CD4-positive, alpha-beta T cell treated with Interleukin-15 for 1 hour (primary cell): ENCODE data around the gene SERP2.

Experiments used
- DNase-seq: peaks from one replicate; pipeline ENCODE4 v3.0.0-alpha.2; 2020

Gene SERP2

GRCh38 chr13:44413095-44413494, 39.5 kb downstream of the SERP2 start:
- DNase-seq = no peak

DNA sequence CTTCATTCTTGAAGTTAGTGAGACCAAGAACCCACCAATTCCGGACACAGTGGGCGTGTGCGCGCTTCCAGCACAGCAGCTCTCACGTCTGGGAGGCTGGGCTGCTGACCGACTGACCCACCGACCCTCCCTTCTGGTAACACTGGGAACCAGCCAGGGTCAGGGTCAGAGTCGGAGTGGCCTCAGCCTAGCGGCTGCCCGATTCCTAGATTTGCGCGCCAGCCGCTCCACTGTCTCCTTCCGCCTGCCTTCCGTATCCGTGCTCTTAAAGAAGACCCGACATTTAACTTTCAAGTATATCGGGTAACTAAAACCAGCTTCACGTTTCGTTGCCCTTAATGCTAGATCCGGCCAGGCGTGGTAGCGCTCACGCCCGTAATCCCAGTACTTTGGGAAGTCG, 41.1 kb downstream of the SERP2 start:
- no peak for DNase-seq

GRCh38 chr13:44415815-44416214, 42.2 kb downstream of the SERP2 start:
- DNase-seq = no peak

- DNase-seq = peak; percentile 24
Observed at GRCh38 chr13:44416301-44416700, 42.7 kb downstream of the SERP2 start.

DNA sequence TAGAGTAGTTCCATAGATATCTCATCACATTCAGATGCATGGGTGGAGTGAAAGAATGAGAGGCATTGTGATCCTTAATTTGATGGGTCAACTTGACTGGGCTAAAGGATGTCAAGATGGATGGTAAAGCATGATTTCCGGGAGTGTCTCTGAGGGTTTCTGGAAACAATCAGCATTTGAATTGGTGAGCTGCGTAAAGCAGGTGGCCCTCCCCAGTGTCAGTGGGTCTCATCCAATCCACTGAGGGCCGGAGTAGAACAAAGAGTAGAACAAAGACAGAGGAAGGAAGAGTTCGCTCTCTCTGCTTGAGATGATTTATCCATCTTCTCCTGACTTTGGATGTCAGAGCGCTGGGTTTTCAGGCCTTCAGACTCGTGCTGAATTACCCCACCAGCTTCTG, 43.1 kb downstream of the SERP2 start:
- no peak for DNase-seq

- DNase-seq = no peak
Observed at GRCh38 chr13:44417446-44417845, 43.8 kb downstream of the SERP2 start.

- no peak for DNase-seq
Observed at GRCh38 chr13:44417876-44418275, 44.3 kb downstream of the SERP2 start.

DNA sequence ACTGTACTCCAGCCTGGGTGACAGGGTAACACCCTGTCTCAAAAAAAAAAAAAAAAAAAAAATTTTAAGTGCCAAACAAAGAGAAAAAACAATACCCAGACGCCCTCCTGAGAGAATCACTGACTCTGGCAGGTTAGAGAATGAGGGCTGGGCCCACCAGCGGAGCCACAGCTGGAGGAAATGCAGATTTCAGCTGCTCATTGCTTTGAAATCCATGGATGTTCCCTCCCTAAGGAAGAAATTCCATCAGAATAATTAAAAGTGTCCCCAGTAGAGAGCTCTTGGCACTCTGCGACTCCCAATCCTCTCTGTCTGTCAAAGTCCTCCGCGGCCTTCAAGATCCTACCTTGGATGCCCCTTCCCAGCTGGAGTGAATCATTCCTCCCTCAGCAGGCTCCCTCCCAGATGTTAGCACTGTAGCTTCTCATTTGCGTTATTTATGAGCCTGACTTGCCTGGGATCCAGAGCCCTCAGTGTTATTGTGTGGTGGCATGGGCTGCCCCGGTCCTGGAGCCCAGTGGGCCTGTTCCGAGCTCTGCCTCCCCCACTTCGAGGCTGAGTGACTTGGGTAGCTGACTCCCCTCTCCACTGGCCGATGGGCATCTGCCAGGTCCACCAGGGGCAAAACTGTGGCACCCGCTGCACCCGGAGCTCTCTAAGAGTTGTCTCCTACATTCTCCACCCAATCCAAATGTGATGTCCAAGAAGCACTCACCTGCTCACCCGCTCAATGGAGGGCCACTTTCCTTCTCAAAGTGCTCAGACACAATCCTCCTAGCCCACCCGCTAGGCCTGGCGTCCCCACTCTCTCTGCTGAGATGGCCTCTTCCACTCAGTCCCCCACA, 47.0 kb downstream of the SERP2 start:
- DNase-seq = no peak

DNA sequence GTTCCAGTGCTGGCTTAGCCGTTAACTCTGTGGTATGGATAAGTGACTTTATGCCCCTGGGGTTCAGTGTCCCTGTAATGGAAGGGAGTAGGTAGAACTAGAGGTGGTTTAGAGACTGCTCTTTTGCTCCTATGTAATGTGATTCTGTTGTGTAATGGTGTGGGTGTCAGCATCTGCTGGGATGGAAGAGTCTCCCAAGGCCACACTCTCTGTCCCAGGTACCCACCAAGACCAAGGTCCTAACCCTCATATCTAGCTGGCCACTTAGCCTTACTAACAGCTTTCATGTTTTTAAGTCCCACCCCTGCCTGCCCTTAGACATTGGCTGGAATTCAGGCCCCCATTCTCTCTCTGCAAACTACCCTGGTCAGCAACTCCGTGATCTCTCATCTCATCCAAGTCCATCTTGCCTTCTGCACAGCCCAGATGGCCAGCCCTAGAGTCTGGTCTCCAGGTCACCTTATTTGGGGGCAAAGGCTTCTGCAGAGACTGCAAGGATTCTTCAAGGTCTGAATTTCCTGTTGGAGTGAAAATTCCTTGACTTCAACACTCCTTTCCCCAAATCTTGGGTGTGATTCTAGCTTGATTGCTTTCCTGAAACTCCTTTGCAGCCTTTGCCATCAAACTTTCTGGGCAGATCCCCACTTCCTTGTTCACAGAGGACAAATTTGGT, 48.4 kb downstream of the SERP2 start:
- no peak for DNase-seq

DNA sequence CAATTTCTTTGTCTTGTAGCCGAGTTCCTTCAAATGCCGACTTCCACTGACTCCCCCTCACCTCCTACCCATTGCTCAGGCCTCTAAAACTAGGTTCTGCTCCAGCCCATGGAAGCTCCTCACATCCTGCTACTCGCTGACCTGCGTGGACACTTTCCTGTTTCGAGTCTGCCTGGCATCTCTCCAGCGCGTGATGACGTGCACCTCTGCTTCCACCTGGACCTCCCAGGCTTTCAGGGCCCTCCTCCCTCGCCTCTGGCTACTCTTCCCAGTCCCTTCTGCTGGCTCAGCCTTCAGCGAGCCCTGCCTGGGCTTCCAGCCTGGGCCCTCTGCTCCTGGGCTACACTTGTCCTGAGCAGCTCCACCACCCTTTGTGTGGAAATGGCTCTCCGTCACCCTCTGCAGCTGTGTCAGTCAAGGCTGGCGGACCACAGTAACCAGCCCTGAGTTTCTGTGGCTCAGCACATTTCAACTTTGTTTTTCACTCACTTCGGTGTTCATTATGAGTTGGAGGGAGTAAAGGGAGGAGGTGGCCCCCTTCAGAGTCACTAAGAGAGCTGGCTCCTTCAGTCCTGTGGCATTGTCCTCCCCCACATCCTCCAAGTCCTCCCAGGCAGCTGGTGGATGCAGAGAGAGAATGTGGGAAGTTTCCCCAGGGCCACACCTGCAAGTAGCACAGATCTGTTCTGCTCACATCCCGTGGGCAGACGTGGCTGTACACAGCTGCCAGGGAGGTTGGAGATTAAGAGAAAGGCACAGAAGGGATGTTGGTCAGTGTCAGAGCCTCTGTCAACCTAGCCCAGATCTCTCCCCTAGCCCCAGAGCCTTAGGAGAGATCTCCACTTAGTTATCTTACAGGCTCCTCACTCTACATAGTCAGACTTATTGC, 49.4 kb downstream of the SERP2 start:
- no peak for DNase-seq

DNA sequence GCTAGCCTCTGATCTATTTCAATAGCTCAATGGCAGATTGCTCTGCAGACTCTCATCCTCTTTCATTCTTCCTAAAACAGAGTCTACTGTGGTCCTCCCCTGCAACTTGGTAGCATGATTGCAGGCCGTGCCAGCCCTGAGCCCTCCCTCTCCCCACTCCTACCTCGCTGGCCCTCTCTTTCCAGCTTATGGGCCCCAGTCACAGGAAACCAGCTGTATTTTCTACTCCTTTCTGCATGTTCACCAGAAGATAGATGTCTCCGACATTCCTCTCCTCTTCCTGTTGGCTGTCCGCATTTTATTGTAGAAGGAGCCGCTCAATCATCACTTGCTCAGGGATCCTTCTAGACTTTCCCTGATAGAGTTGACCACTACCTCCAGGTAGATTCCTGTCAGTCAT, 50.2 kb downstream of the SERP2 start:
- no peak for DNase-seq

- DNase-seq = no peak
Observed at GRCh38 chr13:44425041-44425814, 51.6 kb downstream of the SERP2 start.

GRCh38 chr13:44425815-44426078, 52.1 kb downstream of the SERP2 start:
- DNase-seq = no peak

DNA sequence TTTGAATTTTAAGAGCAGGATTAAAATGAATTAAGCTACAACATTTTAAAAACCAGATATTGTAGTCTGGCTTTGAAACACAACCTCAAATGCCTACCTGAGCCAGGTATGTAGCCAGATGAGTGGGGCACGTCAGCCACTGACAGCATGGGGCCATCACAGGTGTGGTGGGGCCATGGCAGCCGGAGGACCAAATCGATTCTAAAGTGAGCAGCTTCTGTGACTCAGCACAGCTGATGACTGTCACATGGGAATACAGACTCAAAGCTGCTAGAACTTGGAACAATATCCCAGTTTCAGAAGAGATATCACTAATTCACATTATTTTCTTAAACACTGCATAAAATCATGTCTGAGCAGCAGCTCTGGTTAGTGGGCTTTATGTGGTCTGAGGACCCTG, 52.8 kb downstream of the SERP2 start:
- no peak for DNase-seq

DNA sequence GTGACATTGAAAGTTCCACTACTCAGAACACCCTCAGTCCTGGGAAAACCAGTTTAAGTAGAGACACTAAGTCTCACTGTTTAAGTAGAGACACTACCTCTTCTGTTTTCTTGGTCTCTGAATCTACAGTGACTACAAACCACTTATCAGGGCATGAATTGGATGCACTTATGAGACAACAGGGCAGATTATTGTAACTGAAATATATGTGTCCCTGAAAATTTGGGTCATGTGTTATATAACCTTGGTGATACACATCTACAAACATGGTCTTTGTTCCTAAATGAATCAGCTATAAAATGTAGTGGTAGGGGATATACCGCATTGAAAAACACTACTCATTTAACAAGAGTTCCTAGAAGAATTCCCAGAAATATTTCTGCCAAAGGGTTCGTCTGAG, 55.7 kb downstream of the SERP2 start:
- DNase-seq = no peak

- no peak for DNase-seq
Observed at GRCh38 chr13:44431150-44431549, 57.5 kb downstream of the SERP2 start.

DNA sequence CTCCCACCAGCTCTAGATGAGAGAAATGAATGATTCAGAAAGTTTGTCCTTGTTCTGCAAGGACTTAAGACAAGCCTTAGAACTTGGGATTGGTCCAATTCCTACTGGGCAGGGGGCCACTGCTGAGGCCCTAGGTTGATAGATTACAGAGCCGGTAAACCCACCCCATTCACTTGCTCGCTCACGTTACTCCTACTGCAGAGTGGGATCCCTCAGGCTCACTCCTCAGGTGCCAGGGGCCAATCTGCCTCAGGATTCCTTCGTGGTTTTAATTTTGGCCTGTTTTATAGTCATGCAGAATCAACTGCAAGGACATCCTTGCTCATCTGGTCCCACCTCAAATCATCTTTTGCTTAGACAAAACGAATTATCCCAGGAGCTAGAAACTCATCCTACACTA, 59.0 kb downstream of the SERP2 start:
- no peak for DNase-seq

DNA sequence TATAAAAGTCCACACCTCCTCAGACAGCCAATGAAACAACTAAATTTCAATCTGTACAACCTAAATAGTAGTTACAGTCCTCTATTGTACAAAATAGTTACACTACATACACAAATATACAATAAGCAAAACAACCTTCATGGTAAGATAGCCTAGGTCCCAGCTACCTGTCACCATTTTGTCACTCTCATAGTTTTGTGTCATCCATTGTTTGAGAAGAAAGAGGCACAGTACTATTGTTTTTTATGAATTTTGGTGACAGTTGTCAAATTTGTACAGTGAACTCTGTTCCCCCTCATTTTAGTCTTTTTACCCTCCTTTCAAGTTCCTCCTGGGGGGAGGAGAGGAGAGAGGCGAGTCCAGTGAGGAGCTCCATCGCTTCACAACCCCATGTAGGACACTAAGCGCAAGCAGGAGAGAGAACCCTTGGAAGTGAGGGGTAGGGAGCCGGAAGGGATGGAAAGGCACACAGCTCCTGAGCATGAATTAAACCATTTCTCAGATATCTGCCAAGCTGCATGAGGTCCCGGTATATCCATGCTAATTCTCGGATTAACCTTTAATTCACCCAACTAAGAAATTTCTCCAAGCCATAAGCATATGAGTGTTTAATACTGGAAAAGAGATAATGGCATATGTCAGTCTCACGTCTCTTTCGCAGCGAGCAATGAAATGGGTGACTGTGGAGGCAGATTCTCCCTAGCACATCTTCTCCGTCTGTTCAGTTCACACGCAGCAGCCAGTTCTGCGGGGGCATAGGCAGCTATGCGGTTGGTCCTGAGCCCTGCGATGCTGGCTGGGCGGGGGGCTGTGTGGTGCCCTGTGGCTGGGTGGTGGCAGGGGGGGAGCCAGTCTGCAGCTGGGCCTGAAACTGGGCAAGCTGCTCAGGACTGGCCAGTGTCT, 60.5 kb downstream of the SERP2 start:
- no peak for DNase-seq

GRCh38 chr13:44434766-44435141, 61.1 kb downstream of the SERP2 start:
- no peak for DNase-seq

DNA sequence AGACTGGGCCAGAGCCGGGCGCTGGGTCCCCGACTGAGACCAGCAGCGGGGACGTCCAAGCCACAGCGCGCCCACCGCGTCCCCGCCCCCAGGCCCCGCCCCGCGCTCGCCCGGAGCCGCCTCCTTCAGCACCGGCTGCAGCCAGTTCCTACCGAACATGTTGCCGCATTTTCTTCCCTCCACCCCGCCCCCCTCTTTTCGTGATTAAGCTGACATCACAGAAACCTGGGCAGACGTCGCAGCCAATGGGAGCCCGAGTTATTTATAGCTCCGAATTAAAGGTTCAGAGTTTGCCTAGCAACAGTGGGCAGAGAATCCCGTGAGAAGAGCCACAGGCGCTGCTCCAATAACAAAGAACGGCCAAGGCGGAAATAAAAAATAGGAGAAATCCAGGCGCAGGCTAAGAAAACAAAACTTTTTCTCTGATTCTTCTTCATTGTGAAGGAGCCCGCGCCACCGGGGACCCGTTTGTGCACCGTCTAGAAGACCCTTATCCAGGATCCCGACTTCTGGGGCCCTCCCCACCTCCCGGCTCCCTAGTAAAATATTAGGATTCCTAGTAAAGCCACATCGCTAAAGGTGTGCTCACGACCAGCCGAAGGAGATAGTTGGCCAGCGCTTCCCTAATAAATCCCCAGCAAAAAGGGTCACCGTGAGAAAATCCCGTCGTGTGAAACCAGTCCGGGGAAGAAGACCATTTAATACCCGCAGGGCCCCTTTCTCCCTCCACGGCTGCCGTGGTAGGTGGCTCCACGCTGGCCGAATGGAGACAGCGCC, 61.7 kb downstream of the SERP2 start:
- DNase-seq = peak; percentile 95

GRCh38 chr13:44435919-44436510, 62.4 kb downstream of the SERP2 start:
- DNase-seq = no peak
